Hypothalamus (tissue), 51 donors: ENCODE results near the gene CDH13.

ENCODE experiments used
- DNase-seq, 51 donors: peaks; one replicate each; lab custom pipeline; 2025; lab: John Stamatoyannopoulos, UW

Gene CDH13

DNA sequence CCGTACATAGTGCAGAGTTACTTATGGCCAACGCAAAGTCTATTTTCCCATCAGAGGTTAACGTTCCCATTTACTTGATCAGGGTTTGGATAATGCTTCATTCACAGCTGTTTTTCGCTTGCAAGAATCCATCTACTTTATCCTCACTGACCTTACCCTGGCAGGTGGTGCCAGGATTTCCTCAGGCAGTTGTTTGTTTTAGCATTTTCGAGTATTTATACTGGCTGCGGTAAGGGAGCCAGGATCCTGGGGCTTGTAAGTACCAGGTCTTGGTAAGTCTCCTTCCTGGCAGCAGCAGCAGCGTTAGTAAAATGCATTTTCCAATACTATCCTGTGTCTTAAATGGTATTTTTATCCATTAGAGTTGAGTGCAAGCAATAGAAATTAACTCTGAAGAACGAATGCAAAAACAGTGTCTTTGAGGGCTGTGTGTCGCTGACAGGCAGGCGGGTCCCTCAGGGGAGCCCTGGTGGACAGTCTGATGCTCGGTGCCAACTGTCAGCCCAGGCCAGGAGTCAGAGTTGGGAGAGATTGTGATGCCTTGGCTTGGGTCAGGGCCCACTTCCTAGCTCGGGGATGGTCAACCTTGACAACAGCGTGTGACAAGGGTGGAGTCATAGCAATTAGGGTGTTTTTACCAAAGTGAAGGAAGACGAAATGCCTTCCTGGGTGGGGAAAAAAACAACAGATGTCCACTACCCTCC lies 1088.6 kb downstream of the CDH13 start:
- DNase-seq = no peak

DNA sequence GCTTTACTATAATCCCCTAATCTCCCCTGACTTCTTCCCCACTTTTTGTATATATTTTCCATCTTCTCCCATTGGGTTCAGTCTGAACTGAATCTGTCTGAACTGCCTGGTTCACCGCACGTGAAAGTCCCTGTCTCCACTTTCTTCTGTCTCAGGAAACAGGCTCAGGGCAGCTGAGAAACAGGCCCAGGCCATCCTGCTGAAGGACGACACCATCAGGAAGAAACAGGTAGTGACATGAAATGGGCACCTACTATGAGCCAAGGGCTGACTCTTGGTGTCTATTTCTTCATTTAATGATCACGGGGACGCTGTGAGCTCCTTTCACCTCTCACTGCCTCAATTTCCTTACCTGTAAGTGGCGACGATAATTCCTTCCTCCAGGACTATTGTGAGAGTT lies 1090.5 kb downstream of the CDH13 start:
- DNase-seq = no peak

DNA sequence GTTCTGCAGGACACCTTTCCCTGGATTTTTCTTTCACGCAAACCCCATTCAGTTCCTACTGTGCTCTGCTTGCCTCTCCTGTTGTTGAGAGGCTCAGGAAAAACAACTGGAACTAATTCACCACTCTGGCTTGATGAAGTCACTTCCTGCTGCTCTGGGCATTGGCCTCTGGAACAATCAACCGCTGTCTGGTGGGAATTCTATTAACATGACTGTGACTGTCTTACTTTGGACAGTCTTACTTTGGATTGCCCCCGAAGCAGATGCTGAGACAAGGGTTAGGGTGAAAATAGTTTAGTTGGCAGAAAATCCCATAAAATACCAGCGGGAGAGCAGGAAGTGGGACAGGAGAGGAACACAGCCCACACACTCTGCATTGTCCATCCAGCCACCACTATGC lies 1091.0 kb downstream of the CDH13 start:
- peak in 18 of 51 donors; percentile 4 to 49 (median 24) for DNase-seq

DNA sequence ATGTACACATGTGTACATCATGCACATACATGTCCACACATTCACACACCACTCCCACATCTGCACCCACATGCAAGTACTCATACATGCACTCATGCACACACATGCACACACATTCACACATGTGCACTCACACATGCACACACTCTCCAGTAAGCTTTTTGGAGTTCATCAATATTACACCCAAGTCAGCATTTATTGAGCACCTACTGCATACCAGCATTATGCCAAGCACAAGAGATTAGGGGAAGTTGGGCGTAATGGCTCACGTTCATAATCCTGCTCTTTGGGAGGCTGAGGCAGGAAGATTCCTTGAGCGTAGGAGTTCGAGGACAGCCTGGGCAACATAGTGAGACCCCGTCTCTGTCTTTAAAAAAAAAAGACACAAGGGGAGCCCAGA lies 1093.4 kb downstream of the CDH13 start:
- DNase-seq = no peak

DNA sequence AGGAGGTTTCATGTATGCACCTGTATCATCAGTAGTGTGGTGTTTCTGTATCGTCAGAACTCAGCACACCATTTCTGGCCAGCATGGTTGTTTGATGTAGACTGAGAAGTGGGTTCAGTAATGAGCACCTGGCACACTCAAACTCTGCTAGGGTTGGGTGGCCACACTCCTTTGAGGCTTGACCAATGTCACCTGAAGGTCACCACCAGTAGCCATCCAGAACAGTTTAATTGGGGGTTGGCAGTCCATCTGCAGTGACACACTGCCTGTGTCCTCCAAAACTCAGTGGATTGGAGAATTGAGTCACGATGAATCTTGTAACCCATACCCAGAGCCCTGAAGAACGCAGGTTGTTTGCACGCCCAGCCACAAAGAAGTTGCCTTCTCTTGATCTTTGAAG lies 1094.2 kb downstream of the CDH13 start:
- no peak for DNase-seq

DNA sequence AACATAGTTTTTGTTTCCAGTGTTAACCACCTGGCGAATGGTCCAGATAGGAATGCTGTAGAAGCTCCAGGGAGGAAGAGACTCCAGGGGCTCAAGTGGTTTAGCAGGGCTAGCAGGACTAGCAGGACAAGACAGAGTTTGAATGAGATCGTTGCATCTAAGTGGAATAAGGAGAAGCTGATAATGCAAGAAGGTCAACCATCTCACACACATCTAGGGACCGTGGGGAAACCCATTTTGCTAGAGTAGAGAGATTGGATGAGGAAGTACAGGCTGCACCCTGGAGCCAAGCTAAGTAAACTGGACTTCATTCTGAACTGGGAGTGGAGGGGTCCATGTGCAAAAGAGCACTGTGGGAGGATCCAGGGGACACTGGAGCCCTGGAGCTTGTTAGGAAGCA lies 1094.9 kb downstream of the CDH13 start:
- DNase-seq = no peak

DNA sequence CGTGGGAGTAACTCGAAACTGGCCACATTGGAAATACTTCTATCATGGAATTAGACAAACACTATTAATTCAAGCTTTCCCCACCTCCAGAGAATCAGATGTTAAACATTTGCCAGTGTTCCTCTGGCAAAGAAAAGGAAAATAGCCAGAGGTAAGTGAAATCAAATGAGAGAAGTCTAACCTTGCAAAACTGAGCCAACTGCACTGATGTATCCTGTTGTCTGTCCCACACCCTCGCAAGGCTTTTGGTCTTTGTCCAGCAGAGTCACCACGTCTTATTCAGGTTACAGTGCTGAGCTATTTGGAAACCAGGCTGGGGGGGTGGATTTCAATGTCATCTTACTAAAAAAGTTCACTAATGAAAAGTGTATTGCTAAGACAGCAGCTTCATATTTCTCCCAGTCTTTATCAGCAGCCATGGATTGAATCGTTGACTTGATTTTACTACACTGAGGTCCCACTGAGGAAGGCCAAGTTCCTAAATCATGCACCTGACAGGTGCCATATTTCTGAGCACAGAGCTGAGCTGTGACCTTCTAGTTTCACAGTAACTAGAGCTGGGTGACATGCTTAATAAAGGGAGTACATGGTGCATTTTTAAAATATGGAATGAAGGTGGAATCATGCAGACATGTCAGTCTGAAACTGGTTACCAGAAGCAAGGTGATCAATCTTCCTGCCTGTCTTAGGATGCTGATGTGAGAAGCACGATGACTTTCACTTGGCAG lies 1095.9 kb downstream of the CDH13 start:
- no peak for DNase-seq

DNA sequence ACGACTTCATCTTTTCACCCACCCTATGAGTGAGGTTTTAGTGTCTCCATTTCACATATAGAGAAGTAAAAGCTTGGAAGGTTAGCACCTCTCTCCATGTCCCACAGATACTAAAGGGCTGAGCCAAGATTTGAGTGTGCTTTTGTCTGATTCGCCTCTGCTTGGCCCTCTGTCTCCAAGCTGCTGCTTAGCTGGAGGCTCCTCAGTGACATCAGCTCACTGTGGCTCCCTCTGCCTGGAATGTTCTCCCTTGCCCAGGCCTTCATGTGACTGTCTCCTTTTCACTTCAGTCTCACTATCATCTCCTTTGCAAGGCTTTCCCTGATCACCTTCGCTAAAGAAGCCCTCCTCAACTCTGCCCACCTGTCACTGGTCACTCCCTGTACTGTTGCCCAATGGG lies 1096.5 kb downstream of the CDH13 start:
- DNase-seq = no peak

DNA sequence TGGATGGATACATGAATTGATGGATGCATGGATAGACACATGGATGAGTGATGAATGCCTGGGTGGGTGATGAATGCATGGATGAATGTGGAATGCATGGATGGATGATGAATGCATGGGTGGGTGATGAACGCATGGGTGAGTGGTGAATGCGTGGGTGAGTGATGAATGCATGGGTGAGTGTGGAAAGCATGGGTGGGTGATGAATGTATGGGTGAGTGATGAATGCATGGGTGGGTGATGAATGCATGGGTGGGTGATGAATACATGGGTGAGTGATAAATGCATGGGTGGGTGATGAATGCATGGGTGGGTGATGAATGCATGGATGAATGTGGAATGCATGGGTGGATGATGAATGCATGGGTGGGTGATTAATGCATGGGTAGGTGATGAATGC lies 1097.1 kb downstream of the CDH13 start:
- no peak for DNase-seq

DNA sequence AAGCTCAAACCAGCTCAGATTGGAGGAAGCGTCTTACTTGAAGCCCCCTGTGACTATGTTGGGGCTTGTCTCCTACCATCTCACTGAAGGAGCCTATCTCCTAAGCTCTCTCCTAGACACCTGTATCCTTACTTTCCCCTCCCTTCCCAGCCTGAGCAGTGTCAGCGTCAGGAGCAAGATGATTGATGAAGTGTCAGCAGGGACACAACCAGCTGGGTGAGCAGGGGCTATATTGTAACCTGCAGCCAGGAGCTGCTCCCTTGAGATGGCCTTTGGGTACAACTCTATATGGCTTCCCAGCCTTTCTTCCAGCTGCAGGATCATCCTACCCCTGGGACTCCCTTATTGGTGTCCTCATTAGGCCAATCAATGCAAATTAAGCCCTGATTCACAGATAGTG lies 1097.8 kb downstream of the CDH13 start:
- no peak for DNase-seq

DNA sequence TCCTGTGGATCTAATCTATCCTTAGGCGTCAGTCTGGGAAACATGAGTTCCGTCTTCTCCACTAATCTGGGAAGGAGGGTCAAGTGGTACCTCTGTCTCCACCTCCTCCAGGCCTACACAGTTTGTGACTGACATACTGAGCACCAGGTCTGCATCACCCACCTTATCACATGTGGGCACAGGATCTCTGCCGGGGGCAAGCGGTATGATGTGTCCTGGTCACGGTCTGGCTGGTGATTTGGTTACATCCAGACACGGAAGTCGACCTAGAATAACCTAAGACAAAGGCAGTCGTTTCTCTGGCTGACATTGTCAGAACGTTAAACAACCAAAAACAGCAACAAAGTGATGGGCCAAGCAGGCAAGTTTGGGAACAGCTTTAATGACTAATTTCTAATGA lies 1098.5 kb downstream of the CDH13 start:
- no peak for DNase-seq

DNA sequence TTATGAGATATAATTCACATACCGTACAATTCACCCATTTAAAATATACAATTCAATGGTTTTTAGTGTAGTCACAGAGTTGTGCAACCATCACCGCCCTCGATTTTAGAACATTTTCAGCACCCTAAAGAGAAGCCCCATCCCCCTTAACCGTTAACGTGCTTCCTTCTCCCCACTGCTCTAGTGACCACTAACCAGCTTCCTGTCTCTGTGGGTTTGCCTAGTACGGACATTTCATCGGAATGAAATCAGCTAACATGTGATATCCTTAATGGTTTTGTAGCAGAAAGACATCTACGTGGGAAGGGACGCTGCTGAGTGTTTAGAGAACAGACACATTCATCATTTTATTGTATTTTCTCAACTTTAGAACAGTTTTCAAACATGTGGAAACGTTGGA lies 1100.2 kb downstream of the CDH13 start:
- no peak for DNase-seq

DNA sequence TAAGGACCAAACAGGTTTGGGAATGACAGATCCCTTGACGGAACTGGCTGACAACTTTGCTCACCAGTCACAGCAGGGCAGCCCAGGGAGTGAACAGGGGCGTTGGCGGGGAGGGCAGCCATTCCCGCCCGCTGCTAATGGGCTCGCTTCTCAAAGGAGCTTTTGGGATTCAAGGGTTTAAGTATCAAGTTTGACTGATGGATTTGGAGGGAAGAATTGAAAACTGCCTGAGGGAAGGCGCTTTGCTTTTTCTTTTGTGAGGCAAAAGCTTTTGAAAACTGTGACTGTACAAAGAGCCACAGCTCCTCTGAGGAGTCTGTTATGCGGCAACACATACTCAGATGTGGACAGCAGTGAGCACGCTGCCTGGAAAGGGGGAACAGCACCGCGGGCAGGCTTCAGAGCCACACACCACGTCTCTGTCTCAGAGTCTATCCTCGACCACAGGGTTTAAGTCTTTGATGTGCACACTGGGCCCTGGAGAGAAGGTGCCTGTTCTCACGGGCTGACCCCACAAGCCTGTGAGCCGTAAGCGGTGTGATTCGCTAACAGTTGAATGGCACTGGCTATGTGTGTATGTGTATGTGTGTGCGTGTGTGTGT lies 1101.1 kb downstream of the CDH13 start:
- no peak for DNase-seq

DNA sequence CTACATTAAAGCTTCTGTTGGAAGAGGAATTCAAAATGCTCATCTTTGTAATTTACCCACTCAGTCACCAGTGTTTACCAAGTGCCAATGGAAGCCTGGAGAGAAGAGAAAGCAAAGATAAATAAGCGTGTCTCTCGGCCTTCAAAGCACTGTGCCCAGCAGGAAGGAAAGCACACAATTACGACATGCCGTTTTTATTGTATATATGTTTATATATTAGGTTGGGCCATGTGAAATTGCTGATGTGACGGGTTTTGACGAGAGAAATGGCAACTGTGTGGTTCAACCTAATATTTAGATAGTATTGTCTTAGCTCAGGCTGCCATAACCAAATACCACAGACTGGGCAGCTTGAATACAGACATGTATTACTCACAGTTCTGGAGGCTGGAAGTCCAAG lies 1101.7 kb downstream of the CDH13 start:
- DNase-seq = no peak

DNA sequence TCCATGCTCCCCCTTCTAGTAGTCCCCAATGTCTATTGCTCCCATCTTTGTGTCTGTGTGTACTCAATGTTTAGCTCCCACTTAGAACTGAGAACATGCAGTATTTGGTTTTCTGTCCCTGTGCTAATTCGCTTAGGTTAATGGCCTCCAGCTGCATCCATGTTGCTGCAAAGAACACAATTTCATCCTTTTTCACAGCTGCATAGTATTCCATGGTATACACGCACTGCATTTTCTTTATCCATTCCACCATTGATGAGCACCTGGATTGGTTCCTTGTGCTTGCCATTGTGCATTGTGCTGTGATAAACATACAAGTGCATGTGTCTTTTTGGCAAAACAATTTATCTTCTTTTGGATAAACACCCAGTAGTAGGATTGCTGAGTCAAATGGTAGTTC lies 1104.0 kb downstream of the CDH13 start:
- no peak for DNase-seq

DNA sequence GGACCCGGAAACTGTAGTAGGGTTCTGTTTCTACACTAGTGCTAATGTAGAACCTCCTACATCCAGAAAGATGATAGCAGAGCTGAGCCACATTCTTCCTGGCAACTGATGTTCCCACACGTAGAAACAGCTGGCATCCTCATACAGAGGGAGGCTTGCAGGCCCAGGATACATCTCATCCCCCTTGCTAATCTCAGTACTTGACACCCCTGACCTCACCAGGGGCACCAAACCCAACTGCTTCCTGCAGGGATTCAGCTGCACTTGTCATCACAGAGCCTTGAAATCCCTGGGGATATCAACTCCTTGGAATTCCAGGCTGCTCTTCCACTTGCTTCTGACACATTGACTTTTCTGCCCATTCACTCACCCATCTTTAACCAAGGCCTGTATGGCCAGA lies 1105.8 kb downstream of the CDH13 start:
- DNase-seq = no peak

DNA sequence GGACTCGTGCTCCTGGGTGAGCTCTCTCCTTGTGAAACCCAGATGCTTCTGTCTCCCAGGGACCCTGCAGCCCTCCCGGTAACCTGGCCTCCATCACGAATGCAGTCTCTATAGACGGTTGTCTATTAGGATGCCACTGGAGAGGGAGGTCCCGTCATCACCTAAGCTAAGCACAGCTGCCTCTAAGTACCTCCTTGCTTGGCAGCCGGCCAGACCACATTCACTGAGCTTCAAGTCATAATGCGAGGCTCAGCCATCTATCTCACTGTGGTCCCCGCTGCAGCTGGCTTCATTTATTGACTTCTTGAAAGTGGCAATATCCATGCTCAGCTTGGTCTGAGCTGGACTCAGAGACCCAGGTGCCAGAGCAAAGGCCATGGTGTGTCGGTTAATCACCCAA lies 1106.5 kb downstream of the CDH13 start:
- no peak for DNase-seq

DNA sequence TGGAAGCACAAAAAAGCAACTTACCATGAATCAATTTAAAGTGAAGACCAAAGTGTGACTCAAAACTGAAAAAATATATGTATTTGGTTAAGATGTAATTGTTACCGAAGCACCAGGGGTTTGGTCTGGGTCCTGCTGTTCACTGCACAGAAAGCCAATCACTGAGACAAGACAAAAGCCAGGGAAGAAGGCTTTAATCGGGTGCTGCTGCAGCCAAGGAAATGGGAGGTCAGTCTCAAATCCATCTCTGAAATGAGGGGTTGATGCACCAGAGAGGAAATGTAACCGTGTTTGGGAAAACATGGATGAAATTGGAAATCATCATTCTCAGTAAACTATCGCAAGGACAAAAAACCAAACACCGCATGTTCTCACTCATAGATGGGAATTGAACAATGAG lies 1107.4 kb downstream of the CDH13 start:
- no peak for DNase-seq

DNA sequence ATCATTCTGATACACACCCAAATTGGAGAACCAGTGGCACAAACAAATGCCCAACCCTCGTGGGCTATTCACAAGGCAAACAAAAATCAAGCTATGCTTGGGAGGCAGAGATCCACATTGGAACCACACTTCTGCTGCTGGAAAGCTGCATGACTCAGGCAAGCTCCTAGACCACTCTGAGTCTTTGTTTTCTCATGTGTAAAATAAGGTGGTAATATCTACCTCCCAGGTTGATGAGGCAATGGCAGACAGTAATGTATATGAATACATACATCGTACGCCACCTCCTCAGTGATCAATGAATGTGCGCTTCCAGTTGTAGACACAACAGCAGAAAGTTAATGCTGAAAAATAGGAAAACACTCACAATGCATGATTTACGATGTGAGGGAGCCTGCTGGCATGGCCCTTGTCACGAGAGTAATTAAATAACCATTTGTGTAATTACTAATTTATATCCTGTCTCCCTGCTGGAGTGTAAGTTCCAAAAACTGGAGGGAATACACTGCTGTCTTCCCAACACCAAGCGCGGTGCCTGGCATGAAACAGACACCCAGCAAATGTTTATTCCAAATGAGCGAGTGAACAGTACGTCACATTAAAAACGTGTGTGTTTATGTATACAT lies 1111.1 kb downstream of the CDH13 start:
- DNase-seq = no peak

DNA sequence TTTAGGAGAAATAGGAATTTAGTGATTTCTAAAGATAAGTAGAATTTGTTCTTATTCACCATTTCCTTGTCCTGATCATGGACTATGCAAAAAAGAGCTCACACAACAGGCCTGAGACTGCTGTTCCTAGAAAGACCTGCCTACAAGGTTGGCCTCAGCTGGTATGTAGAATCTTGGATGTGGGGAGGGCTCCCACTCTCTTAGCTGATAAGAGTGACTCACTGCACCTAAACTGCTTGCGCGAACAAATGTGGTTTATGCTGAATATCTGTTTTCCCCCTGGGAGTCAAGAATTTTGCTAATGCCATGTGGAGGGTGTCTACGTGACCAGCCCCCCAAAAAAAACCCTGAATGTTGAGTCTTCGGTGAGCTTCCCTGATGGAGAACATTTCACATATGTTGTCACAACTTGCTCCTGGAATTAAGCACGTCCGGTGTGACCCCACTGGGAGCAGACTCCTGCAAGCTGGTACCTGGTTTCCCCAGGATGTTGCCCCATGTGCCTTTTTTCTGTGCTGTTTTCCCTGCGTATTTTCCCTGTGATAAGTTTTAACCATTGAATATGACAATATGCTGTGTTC lies 1112.2 kb downstream of the CDH13 start:
- DNase-seq = no peak
